ENCODE results near the gene CDR2.
"Not testable (repeated sequence)": the region's sequence is repeated elsewhere in the genome, so short reads cannot be mapped to it uniquely, and the experiment has no call there.

- not testable (repeated sequence) for TF ChIP-seq CTCF, POLR2AphosphoS5, EP300, POLR2A (IDR thresholded peaks at IDR 0.05)
Measured at GRCh38 chr16:22301423-22301822, 73.0 kb downstream of the CDR2 start.

Measured in stomach (tissue), 4 donors.